Urinary bladder (tissue), 4 donors: ENCODE results near the gene APBA2. TPM values are rescaled to one million over a fixed set of nuclear protein-coding genes. Genes with fewer than 3 reads are reported as not detected.
"Not testable (repeated sequence)": the region's sequence is repeated elsewhere in the genome, so short reads cannot be mapped to it uniquely, and the experiment has no call there.

Experiments
- DNase-seq: peaks from one replicate; pipeline ENCODE4 v3.0.0-alpha.2; 2015; ENCODE audit errors: extremely low spot score
- H3K27ac ChIP-seq: one replicate; pipeline ENCODE4 v1.5.1; 2013; ENCODE audit warnings: low read depth, mild to moderate bottlenecking, moderate library complexity
- H3K36me3 ChIP-seq: one replicate; pipeline ENCODE4 v1.6.1; 2013; ENCODE audit warnings: mild to moderate bottlenecking, moderate library complexity; ENCODE audit not compliant: insufficient read depth
- H3K4me1 ChIP-seq: one replicate; pipeline ENCODE4 v1.6.1; 2013; ENCODE audit warnings: mild to moderate bottlenecking, moderate library complexity; ENCODE audit not compliant: insufficient read depth
- H3K4me3 ChIP-seq: one replicate; pipeline ENCODE4 v1.5.1; 2013; ENCODE audit warnings: low read depth, low read length
- WGBS: extraction: QIAGEN DNeasy Blood & Tissue Kit; methylation state at CpG from one replicate; pipeline ENCODE4 v1.1.7; 2013; 5-methylcytosine and 5-hydroxymethylcytosine counted together
- polyA plus RNA-seq: library from polyadenylated mRNA; stranded (reverse); fragments of 200-250 nt; gene quantifications from one replicate; pipeline ENCODE4 v1.2.3, GENCODE V29; 2013
- total RNA-seq: library from RNA; depleted of rRNA; stranded (reverse); fragments of >200 nt; gene quantifications from one replicate; pipeline ENCODE4 v1.2.3, GENCODE V29; 2014
- donor health status: healthy with polysubstance abuse.
- donor health status: healthy.

The APBA2 gene
- total and polyA plus RNA-seq, 2 donors: 4.2 to 12.8 TPM

DNA sequence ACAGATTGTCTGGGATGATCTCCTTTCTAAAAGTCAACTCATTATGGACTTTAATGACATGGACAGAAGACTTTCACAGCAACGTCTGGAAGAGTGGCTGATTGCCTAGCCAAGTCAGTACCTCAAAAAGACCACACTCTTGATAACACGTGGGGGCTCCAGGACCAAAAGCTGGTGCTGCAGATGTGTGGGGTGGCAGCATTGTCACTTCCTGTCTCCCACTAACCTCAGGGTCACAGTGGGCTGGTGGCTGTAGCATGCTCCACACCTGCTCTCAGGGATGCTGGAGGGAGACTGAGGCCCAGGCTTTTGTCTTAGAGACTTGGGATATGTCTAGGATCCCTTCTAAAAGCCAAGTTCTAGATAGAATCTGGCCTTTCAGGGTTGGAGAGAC lies 118.1 kb downstream of the APBA2 start:
- H3K27ac ChIP-seq: no peak overlapping the region
- H3K4me3 ChIP-seq: no peak overlapping the region
- no peaks in the 10 kb centered on the region for H3K36me3 ChIP-seq
- no peaks in the 10 kb centered on the region for H3K4me1 ChIP-seq
- 77% methylated on average over 2 of the region's 2 CpGs for WGBS
- DNase-seq: no peak

- 95% methylated on average over 1 of the region's 1 CpG for WGBS
- H3K4me1 ChIP-seq: no peaks in the 10 kb centered on the region
- H3K27ac ChIP-seq: no peak overlapping the region
- no peaks in the 10 kb centered on the region for H3K36me3 ChIP-seq
- no peak for DNase-seq
- no peak overlapping the region for H3K4me3 ChIP-seq
Measured at GRCh38 chr15:29005931-29006330, 120.2 kb downstream of the APBA2 start.

DNA sequence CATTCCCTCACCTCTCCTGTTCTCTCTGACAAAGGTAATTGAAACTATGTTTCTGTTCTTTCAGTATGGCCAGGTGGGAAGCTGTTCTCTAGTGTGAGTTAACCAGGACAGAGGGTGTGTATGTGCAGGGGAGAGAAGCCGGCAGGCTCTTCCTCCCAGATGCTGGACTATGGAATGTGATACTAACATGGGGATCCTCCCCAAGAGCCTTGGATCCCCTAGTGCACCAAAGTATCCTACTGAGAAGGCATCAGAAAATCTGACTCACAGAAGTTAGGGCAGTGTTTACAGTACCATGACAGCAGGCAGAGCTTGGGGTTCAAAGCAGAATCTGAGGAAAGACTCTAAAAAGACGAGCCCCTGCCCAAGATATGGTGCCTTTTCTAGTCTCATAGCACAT lies 123.1 kb downstream of the APBA2 start:
- WGBS: 40% methylated on average over 2 of the region's 2 CpGs
- Histone ChIP-seq H3K4me3 (no peak overlapping the region), H3K4me1 (no peaks in the 10 kb centered on the region), H3K27ac (no peak overlapping the region), H3K36me3 (no peaks in the 10 kb centered on the region)
- DNase-seq: no peak

GRCh38 chr15:29012097-29012496 lies 126.3 kb downstream of the APBA2 start:
- DNase-seq: no peak
- H3K27ac ChIP-seq: no peak overlapping the region
- 87% methylated on average over 2 of the region's 2 CpGs for WGBS

GRCh38 chr15:29014493-29014892 lies 128.7 kb downstream of the APBA2 start:
- no peaks in the 10 kb centered on the region for H3K4me1 ChIP-seq
- no peak overlapping the region for H3K4me3 ChIP-seq
- WGBS: 13% methylated on average over 1 of the region's 1 CpG
- H3K27ac ChIP-seq: no peak overlapping the region
- no peaks in the 10 kb centered on the region for H3K36me3 ChIP-seq
- no peak for DNase-seq

More at GRCh38 chr15:29012097-29012496, 126.3 kb downstream of the APBA2 start:
- H3K4me1 ChIP-seq: no peaks in the 10 kb centered on the region
- no peaks in the 10 kb centered on the region for H3K36me3 ChIP-seq
- no peak overlapping the region for H3K4me3 ChIP-seq

DNA sequence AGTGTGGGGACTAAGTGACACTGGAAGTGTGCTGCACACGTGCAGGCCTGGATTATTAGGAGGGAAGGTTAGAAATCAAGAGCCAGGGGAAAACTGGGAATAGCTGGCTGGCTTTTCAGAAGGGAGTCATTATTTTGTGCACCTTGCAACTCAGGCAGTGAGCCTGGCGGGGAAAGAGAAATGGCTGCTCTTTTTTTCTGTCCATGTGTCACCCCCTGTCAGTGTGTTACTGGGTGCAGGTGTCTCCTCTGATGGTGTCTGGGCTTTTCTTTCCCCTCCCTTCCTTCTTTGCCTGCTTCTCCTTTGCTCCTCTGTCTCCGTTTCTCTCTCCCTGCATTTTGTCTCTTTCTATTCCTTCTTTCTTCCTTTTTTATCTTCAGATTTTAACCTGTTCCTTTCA lies 130.7 kb downstream of the APBA2 start:
- no peaks in the 10 kb centered on the region for H3K4me1 ChIP-seq
- H3K36me3 ChIP-seq: no peaks in the 10 kb centered on the region
- no peak for DNase-seq
- H3K4me3 ChIP-seq: no peak overlapping the region
- 85% methylated on average over 3 of the region's 3 CpGs for WGBS
- H3K27ac ChIP-seq: no peak overlapping the region

GRCh38 chr15:29018120-29018805 lies 132.5 kb downstream of the APBA2 start:
- no peaks in the 10 kb centered on the region for H3K36me3 ChIP-seq
- H3K4me1 ChIP-seq: no peaks in the 10 kb centered on the region
- no peak overlapping the region for H3K27ac ChIP-seq
- no peak overlapping the region for H3K4me3 ChIP-seq
- no peak for DNase-seq
- WGBS: 90% methylated on average over 8 of the region's 8 CpGs

- no peak overlapping the region for H3K27ac ChIP-seq
- H3K36me3 ChIP-seq: no peaks in the 10 kb centered on the region
- no peak overlapping the region for H3K4me3 ChIP-seq
- H3K4me1 ChIP-seq: no peaks in the 10 kb centered on the region
- DNase-seq: no peak
- 74% methylated on average over 9 of the region's 9 CpGs for WGBS
Measured at GRCh38 chr15:29018995-29019976, 133.5 kb downstream of the APBA2 start.

GRCh38 chr15:29021857-29022256 lies 136.1 kb downstream of the APBA2 start:
- Histone ChIP-seq H3K36me3 (no peaks in the 10 kb centered on the region), H3K4me1 (no peaks in the 10 kb centered on the region), H3K4me3 (no peak overlapping the region), H3K27ac (no peak overlapping the region)
- WGBS: 52% methylated on average over 7 of the region's 7 CpGs
- DNase-seq: no peak

DNA sequence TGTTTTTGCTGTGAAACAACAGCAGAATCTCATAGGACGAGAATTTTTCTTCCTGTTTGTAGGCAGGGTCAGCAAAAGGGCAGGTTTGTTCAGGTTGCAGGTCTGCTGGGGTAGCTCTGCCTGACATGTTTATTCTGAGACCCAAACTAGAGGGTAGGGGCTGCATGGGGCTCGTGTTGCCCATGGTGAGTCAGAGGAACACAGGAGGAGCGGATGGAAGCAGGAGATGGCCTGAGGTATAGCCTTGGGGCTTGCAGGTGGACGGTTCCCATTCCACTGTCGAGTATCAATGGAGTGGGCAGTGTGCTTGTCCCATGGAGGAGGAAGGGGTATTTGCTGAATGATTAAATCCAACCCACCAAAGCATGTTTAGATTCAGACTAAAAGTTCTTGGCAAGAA lies 138.9 kb downstream of the APBA2 start:
- DNase-seq: no peak
- no peaks in the 10 kb centered on the region for H3K36me3 ChIP-seq
- H3K27ac ChIP-seq: no peak overlapping the region
- 65% methylated on average over 5 of the region's 5 CpGs for WGBS
- H3K4me3 ChIP-seq: no peak overlapping the region
- no peaks in the 10 kb centered on the region for H3K4me1 ChIP-seq

GRCh38 chr15:29025411-29025810 lies 139.6 kb downstream of the APBA2 start:
- H3K4me1 ChIP-seq, H3K36me3 ChIP-seq, DNase-seq, H3K4me3 ChIP-seq, H3K27ac ChIP-seq: not testable (repeated sequence)
- 93% methylated on average over 17 of the region's 17 CpGs for WGBS

- not testable (repeated sequence) for H3K27ac ChIP-seq, H3K4me1 ChIP-seq, DNase-seq, H3K36me3 ChIP-seq, H3K4me3 ChIP-seq
Measured at GRCh38 chr15:29028158-29028557, 142.4 kb downstream of the APBA2 start.

GRCh38 chr15:29029651-29030195 lies 143.9 kb downstream of the APBA2 start:
- Histone ChIP-seq H3K36me3 (no peaks in the 10 kb centered on the region), H3K4me3 (no peak overlapping the region), H3K4me1 (no peaks in the 10 kb centered on the region), H3K27ac (no peak overlapping the region)
- 97% methylated on average over 17 of the region's 17 CpGs for WGBS
- DNase-seq: no peak
